Keratinocyte (primary cell): ENCODE data around the gene OSBPL10. TPM values are rescaled to one million over a fixed set of nuclear protein-coding genes. Genes with fewer than 3 reads are reported as not detected.

ENCODE experiments used
- DNase-seq: peaks from one replicate; pipeline ENCODE4 v3.0.0-alpha.2; 2011; ENCODE audit warnings: low read depth, missing footprints, low spot score
- FAIRE-seq: peaks from 2 replicates; lab custom pipeline; 2011; peaks lifted over from hg19 to GRCh38; lab: Jason Lieb, UNC
- H2AFZ ChIP-seq: 2 replicates; pipeline ENCODE4 v1.6.0; 2012; ENCODE audit warnings: low read length, control low read depth, inconsistent platforms; ENCODE audit not compliant: control insufficient read depth
- H3K27ac ChIP-seq: 2 replicates; pipeline ENCODE4 v1.5.1; 2011; ENCODE audit warnings: low read length; ENCODE audit not compliant: control insufficient read depth, insufficient read depth
- H3K27me3 ChIP-seq: 3 replicates; pipeline ENCODE4 v1.6.0; 2011; ENCODE audit warnings: low read length; ENCODE audit not compliant: control insufficient read depth, insufficient read depth; ENCODE audit errors: extremely low read depth
- H3K36me3 ChIP-seq, 2 experiments: 2 replicates in 1 of 2; 3 replicates in 1 of 2; pipeline ENCODE4 v1.5.1; 2011; ENCODE audit warnings: low read length in 2 of 2, mild to moderate bottlenecking in 1 of 2; ENCODE audit not compliant: control insufficient read depth in 2 of 2, insufficient read depth in 2 of 2; ENCODE audit errors: extremely low read depth in 1 of 2
- H3K4me1 ChIP-seq: 3 replicates; pipeline ENCODE4 v1.5.1; 2011; ENCODE audit warnings: low read length; ENCODE audit not compliant: control insufficient read depth, insufficient read depth; ENCODE audit errors: extremely low read depth
- H3K4me2 ChIP-seq: 3 replicates; pipeline ENCODE4 v1.6.0; 2011; ENCODE audit warnings: low read depth, low read length; ENCODE audit not compliant: control insufficient read depth, insufficient read depth; ENCODE audit errors: extremely low read depth
- H3K4me3 ChIP-seq, 3 experiments: fragments of 200-600 bp in 1 of 3; sonication (generic) in 1 of 3; 2 replicates in 2 of 3; 3 replicates in 1 of 3; pipeline ENCODE4 v1.5.1; 2011 to 2016; ENCODE audit warnings: low read length in 3 of 3, mild to moderate bottlenecking in 3 of 3, control low read depth in 2 of 3, inconsistent platforms in 1 of 3, low read depth in 1 of 3, mixed read lengths in 1 of 3, mixed run types in 1 of 3, moderate library complexity in 1 of 3; ENCODE audit not compliant: control insufficient read depth in 2 of 3, insufficient read depth in 2 of 3; ENCODE audit errors: extremely low read depth in 1 of 3
- H3K79me2 ChIP-seq: 2 replicates; pipeline ENCODE4 v1.6.0; 2012; ENCODE audit warnings: low read length; ENCODE audit not compliant: control insufficient read depth, insufficient read depth
- H3K9ac ChIP-seq: 3 replicates; pipeline ENCODE4 v1.6.0; 2011; ENCODE audit warnings: low read length; ENCODE audit not compliant: control insufficient read depth, insufficient read depth; ENCODE audit errors: extremely low read depth
- H3K9me1 ChIP-seq: 3 replicates; pipeline ENCODE4 v1.6.0; 2011; ENCODE audit warnings: low read length; ENCODE audit not compliant: control insufficient read depth, insufficient read depth; ENCODE audit errors: extremely low read depth
- H3K9me3 ChIP-seq: 2 replicates; pipeline ENCODE4 v1.5.1; 2012; ENCODE audit warnings: low read depth, low read length; ENCODE audit not compliant: control insufficient read depth
- H4K20me1 ChIP-seq: 3 replicates; pipeline ENCODE4 v1.6.0; 2011; ENCODE audit warnings: low read length; ENCODE audit not compliant: control insufficient read depth, insufficient read depth; ENCODE audit errors: extremely low read depth
- CTCF ChIP-seq, 3 experiments: IDR thresholded peaks in 1 of 3; conservative IDR thresholded peaks in 1 of 3; optimal IDR thresholded peaks in 1 of 3; 2 replicates in 2 of 3; 3 replicates in 1 of 3; pipeline versions ENCODE3 to v1.5.1; 2011; ENCODE audit warnings: low read length in 3 of 3, mild to moderate bottlenecking in 3 of 3, moderate library complexity in 2 of 3, control low read depth in 1 of 3, inconsistent platforms in 1 of 3; ENCODE audit not compliant: insufficient read depth in 2 of 3; ENCODE audit errors: extremely low read depth in 1 of 3
- EZH2 ChIP-seq: IDR thresholded peaks from one replicate; pipeline ENCODE4 v1.6.1; 2012; ENCODE audit warnings: inconsistent platforms, mild to moderate bottlenecking, low read length, moderate library complexity
- dilution Hi-C: fragments of 300-500 bp; cut with MboI; formaldehyde crosslinking; loops from one replicate; pipeline ENCODE4 v1.7.0; 2020; ENCODE audit warnings: low sequenced_read_pairs; ENCODE audit not compliant: extremely low pct_ligation_motif_present
- polyA plus RNA-seq, 5 experiments: library from polyadenylated mRNA; depleted of rRNA in 3 of 5; stranded (reverse) in 3 of 5; stranded (forward) in 1 of 5; unstranded in 1 of 5; fragments of >200 nt; gene quantifications; 1 replicate in 1 of 5; 2 replicates in 3 of 5; 3 replicates in 1 of 5; pipeline versions ENCODE4 v1.2.1 to v1.2.3, GENCODE V29; 2011 to 2012; ENCODE audit warnings: missing spikeins in 2 of 5, low read depth in 1 of 5, low replicate concordance in 1 of 5

Gene OSBPL10
- polyA plus RNA-seq, 1 donor (not counting 4 experiments of a cell fraction or from before 2014, with no cell fraction given) = 50.1 TPM

GRCh38 chr3:31616711-31617110 is 364.4 kb downstream of the OSBPL10 start:
- H3K4me3 ChIP-seq = no peak overlapping the region
- H4K20me1 ChIP-seq = no peaks in the 10 kb centered on the region
- H2AFZ ChIP-seq = no peak overlapping the region
- DNase-seq = no peak
- H3K79me2 ChIP-seq = peaks cover 21% of the 10 kb centered on the region
- H3K9me1 ChIP-seq = no peaks in the 10 kb centered on the region
- no peaks in the 10 kb centered on the region for H3K27me3 ChIP-seq
- dilution Hi-C loops = no loop called here
- FAIRE-seq = no peak
- no peak for TF ChIP-seq EZH2
- no peak for TF ChIP-seq CTCF (optimal IDR thresholded peaks at IDR 0.05 in 1 of 3, IDR thresholded peaks at IDR 0.05 in 1 of 3, conservative IDR thresholded peaks at IDR 0.05 in 1 of 3; ENCODE audit: extremely low read depth in 1 of 3, insufficient read depth in 2 of 3, low read length in 3 of 3)
- H3K4me1 ChIP-seq = no peaks in the 10 kb centered on the region
- H3K9me3 ChIP-seq = no peaks in the 10 kb centered on the region
- no peak overlapping the region for H3K27ac ChIP-seq
- peaks cover 0 to 4% of the 10 kb centered on the region in 2 experiments for H3K36me3 ChIP-seq
- no peak overlapping the region for H3K4me2 ChIP-seq
- no peak overlapping the region for H3K9ac ChIP-seq

GRCh38 chr3:31615071-31615875 is 365.8 kb downstream of the OSBPL10 start:
- TF ChIP-seq EZH2 (no peak), CTCF (optimal IDR thresholded peaks at IDR 0.05 in 1 of 3, IDR thresholded peaks at IDR 0.05 in 1 of 3, conservative IDR thresholded peaks at IDR 0.05 in 1 of 3; ENCODE audit: extremely low read depth in 1 of 3, insufficient read depth in 2 of 3, low read length in 3 of 3) (no peak)
- no peaks in the 10 kb centered on the region for H4K20me1 ChIP-seq
- H3K27me3 ChIP-seq = no peaks in the 10 kb centered on the region
- dilution Hi-C loops = no loop called here
- no peak overlapping the region for H3K27ac ChIP-seq
- H3K36me3 ChIP-seq = peaks cover 0 to 4% of the 10 kb centered on the region in 2 experiments
- FAIRE-seq (no peak), DNase-seq (no peak)
- no peaks in the 10 kb centered on the region for H3K9me1 ChIP-seq
- peaks cover 29% of the 10 kb centered on the region for H3K79me2 ChIP-seq
- H2AFZ ChIP-seq = no peak overlapping the region
- no peak overlapping the region for H3K4me3 ChIP-seq
- H3K9ac ChIP-seq = no peak overlapping the region
- H3K9me3 ChIP-seq = no peaks in the 10 kb centered on the region
- no peak overlapping the region for H3K4me2 ChIP-seq
- no peaks in the 10 kb centered on the region for H3K4me1 ChIP-seq
